GM12874 (cell line): ENCODE data around the gene SERPIND1.

Source experiments
- CTCF ChIP-seq: IDR thresholded peaks from 2 replicates; pipeline ENCODE4 v1.5.1; 2011; ENCODE audit warnings: low read depth, mild to moderate bottlenecking, control low read depth, low read length, moderate library complexity; ENCODE audit not compliant: insufficient read depth

The SERPIND1 gene

GRCh38 chr22:20819471-20819870 is 45.6 kb downstream of the SERPIND1 start:
- TF ChIP-seq CTCF = no peak

DNA sequence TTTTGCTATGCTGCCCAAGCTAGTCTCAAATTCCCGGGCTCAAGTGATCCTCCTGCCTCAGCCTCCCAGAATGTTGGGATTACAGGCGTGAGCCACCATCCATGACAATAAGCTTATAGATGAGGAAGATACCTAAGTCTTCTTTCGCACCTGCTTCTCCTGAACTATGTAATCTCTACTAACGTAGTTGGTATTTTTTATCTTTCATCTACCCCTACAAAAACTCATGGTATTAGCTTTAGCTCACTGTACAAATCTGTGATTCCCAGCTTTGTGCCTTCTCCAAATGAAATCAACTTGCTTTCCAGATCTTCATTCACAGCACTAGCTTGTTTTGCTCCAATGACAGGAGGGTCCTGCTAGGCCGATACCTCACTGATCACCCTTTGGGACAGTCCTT is 48.3 kb downstream of the SERPIND1 start:
- no peak for TF ChIP-seq CTCF

DNA sequence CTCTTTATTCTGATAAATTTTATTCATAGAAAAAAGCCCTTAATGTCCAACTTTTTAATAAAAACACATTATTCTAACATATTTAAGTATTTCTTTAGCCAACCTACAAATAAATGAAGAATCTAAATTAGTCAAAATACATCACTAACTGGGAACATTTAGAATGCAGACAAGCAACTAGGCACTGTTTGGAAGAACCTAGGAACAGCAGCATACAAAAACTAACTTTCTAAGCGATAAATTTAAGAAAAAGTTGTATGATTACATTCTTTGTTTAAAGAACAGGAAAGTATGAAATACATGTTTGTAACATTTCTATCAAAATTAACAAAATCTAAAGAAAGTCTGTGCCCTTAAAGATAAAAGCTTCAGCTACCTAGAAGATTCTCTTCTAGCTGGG is 49.4 kb downstream of the SERPIND1 start:
- TF ChIP-seq CTCF = no peak

DNA sequence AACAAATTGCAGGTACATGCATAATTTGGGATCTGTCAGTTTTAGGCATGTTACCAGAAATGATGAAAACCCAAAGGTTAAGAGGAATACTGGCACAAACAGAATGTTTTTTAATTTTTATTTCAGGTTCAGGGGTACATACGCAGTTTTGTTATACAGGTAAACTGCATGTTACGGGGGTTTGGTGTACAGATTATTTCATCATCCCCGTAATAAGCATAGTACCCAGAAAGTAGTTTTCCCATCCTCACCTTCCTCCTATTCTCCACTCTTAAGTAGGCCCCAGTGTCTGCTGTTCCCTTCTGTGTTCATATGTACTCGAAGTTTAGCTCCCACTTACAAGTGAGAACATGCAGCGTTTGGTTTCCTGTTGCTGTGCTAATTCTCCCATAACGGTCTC is 51.7 kb downstream of the SERPIND1 start:
- no peak for TF ChIP-seq CTCF

DNA sequence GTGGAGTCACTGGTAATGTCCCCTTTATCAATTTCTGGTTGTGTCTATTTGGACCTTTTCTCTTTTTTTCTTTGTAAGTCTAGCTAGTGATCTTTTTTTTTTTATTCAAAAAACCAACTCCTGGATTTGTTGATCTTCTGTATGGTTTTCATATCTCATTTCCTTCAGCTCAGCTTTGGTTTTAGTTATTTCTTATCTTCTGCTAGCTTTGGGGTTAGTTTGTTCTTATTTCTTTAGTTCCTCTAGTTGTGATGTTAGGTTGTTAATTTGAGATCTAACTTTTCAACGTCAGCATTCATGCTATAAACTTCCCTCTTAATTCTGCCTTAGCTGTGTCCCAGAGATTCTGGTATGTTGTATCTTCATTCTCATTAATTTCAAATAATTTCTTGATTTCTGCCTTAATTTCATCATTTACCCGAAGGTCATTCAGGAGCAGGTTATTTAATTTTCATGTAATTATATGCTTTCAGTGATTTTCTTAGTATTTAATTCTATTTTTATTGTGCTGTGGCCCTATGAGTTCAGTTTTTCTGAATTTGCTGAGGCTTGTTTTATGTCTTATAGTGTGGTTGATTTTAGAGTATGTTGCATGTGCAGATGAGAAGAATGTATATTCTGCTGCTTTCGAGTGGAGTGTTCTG is 55.7 kb downstream of the SERPIND1 start:
- no peak for TF ChIP-seq CTCF

GRCh38 chr22:20833225-20833665 is 59.3 kb downstream of the SERPIND1 start:
- no peak for TF ChIP-seq CTCF

- no peak for TF ChIP-seq CTCF
These were observed 60.3 kb downstream of the SERPIND1 start for GRCh38 chr22:20834206-20834605.
